Panc1 (cell line): ENCODE results near the gene MYB. TPM values are rescaled to one million over a fixed set of nuclear protein-coding genes. Genes with fewer than 3 reads are reported as not detected.

Source experiments
- ATAC-seq: fragments of 200-7000 bp; cut with Tn5 transposase; 2 replicates; pipeline ENCODE4 v1.9.1; 2020; ENCODE audit warnings: mild to moderate bottlenecking, moderate library complexity
- BruUV-seq: library from RNA; stranded (reverse); fragments of 400-500 nt; replicated peaks from 2 replicates; lab custom pipeline; 2021; lab: Mats Ljungman, UMichigan
- CTCF ChIA-PET: fragments of 300-600 bp; sonication (Branson Sonifier 250); formaldehyde crosslinking; loops from one replicate; lab custom pipeline; 2022; ENCODE audit warnings: antibody characterized with exemption; lab: Charles Lee
- POLR2A ChIA-PET: fragments of 300-600 bp; sonication (Branson Sonifier 250); formaldehyde crosslinking; loops from one replicate; lab custom pipeline; 2022; ENCODE audit warnings: antibody characterized with exemption; lab: Charles Lee
- DNase-seq: peaks from one replicate; pipeline ENCODE4 v3.0.0-alpha.2; 2010; ENCODE audit warnings: low read depth, low spot score
- H3K27ac ChIP-seq: 2 replicates; pipeline ENCODE4 v1.5.1; 2011; ENCODE audit warnings: mild to moderate bottlenecking, low read length, inconsistent platforms
- H3K27me3 ChIP-seq: fragments of 200-500 bp; sonication (Bioruptor generic); 2 replicates; pipeline ENCODE4 v1.6.0; 2014; ENCODE audit warnings: low read length, inconsistent platforms; ENCODE audit not compliant: control insufficient read depth, insufficient read depth
- H3K36me3 ChIP-seq: fragments of 200-500 bp; sonication (Bioruptor generic); 2 replicates; pipeline ENCODE4 v1.5.1; 2014; ENCODE audit warnings: inconsistent platforms, mild to moderate bottlenecking, low read length, moderate library complexity; ENCODE audit not compliant: control insufficient read depth, insufficient read depth
- H3K4me1 ChIP-seq: 2 replicates; pipeline ENCODE4 v1.5.1; 2011; ENCODE audit warnings: inconsistent platforms, mild to moderate bottlenecking, low read length, moderate library complexity; ENCODE audit not compliant: control insufficient read depth, insufficient read depth
- H3K4me3 ChIP-seq, 2 experiments: 2 replicates each; pipeline ENCODE4 v1.5.1; 2011 to 2012; ENCODE audit warnings: low read depth in 2 of 2, low read length in 2 of 2, mild to moderate bottlenecking in 2 of 2, inconsistent platforms in 1 of 2, moderate library complexity in 1 of 2
- H3K9me3 ChIP-seq: fragments of 200-500 bp; sonication (Bioruptor generic); 2 replicates; pipeline ENCODE4 v1.5.1; 2014; ENCODE audit warnings: low read depth, mild to moderate bottlenecking, inconsistent platforms, low read length, moderate library complexity; ENCODE audit not compliant: control insufficient read depth, insufficient read depth
- POLR2AphosphoS5 ChIP-seq: IDR thresholded peaks from 2 replicates; pipeline ENCODE4 v1.6.1; 2012; ENCODE audit warnings: mild to moderate bottlenecking, low read depth, low read length, moderate library complexity
- SIN3A ChIP-seq: IDR thresholded peaks from 2 replicates; pipeline ENCODE4 v1.6.1; 2012; ENCODE audit warnings: low read depth, mild to moderate bottlenecking, low read length, moderate library complexity, borderline replicate concordance; ENCODE audit not compliant: insufficient read depth
- TCF7L2 ChIP-seq: IDR thresholded peaks from 2 replicates; pipeline ENCODE4 v1.6.1; 2011; ENCODE audit warnings: mild to moderate bottlenecking, low read depth, low read length, inconsistent platforms
- in situ Hi-C: cut with HindIII; loops from 2 replicates; pipeline ENCODE4 v1.10.0; 2016; ENCODE audit warnings: low sequenced_read_pairs, low pct_unique_long_range_greater_than_20kb
- intact Hi-C: fragments of 100-400 bp; cut with micrococcal nuclease; formaldehyde crosslinking; loops from one replicate; pipeline ENCODE4 v1.10.0; 2022; ENCODE audit not compliant: unreplicated experiment
- total RNA-seq: library from RNA; stranded (reverse); gene quantifications from one replicate; pipeline ENCODE4 v1.2.1, GENCODE V29; 2021; ENCODE audit not compliant: unreplicated experiment
- TF ChIP-seq, protein P1 (sequence below): fragments of 450-650 bp; IDR thresholded peaks from 2 replicates; pipeline ENCODE4 v1.5.1; 2017; ENCODE audit warnings: mild to moderate bottlenecking
- TF ChIP-seq, protein P2 (sequence below), 2 experiments: IDR thresholded peaks; 2 replicates each; pipeline ENCODE4 v1.6.1; 2011 to 2012; ENCODE audit warnings: low read depth in 2 of 2, control low read depth in 1 of 2, low read length in 1 of 2, mild to moderate bottlenecking in 1 of 2, moderate library complexity in 1 of 2; ENCODE audit not compliant: insufficient read depth in 1 of 2

MYB gene
- total RNA-seq, 1 experiment from 2014 or later: 1.3 TPM

DNA sequence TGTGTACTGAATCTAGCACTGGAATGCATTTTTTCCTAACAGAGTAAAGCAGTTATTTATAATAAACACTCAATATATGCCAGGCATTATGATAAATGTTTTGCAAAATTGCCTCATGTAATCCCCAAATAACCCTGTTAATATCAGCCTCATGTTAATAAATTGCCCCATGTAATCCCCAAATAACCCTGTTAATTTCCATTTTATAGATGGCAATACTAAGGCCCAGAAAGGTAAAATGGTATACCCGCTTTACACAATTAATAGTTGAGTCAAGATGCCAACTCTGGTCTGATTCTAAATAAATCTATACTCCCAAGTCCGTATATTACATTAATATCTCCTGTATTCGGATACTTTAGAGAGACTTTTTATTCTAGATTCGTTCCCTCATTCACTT lies 6.3 kb downstream of the MYB start:
- no peak overlapping the region for H3K27ac ChIP-seq
- POLR2A ChIA-PET: no interaction called here
- ATAC-seq (no peak), DNase-seq (no peak)
- peaks cover 3% of the 10 kb centered on the region; the same call in 1 of the 2 replicates for H3K4me1 ChIP-seq
- intact Hi-C loops (loop anchor here (10.0 kb wide), 1 partner anchor 133 kb away; the partner anchor contains the start of gene HBS1L), in situ Hi-C loops (no loop called here)
- TF ChIP-seq, protein P1, sequence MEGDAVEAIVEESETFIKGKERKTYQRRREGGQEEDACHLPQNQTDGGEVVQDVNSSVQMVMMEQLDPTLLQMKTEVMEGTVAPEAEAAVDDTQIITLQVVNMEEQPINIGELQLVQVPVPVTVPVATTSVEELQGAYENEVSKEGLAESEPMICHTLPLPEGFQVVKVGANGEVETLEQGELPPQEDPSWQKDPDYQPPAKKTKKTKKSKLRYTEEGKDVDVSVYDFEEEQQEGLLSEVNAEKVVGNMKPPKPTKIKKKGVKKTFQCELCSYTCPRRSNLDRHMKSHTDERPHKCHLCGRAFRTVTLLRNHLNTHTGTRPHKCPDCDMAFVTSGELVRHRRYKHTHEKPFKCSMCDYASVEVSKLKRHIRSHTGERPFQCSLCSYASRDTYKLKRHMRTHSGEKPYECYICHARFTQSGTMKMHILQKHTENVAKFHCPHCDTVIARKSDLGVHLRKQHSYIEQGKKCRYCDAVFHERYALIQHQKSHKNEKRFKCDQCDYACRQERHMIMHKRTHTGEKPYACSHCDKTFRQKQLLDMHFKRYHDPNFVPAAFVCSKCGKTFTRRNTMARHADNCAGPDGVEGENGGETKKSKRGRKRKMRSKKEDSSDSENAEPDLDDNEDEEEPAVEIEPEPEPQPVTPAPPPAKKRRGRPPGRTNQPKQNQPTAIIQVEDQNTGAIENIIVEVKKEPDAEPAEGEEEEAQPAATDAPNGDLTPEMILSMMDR: no peak
- peaks cover 27% of the 10 kb centered on the region for H3K27me3 ChIP-seq
- CTCF ChIA-PET: no interaction called here
- no peaks in the 10 kb centered on the region for H3K36me3 ChIP-seq
- no TSS peak for BruUV-seq
- no peak overlapping the region for H3K4me3 ChIP-seq
- no peaks in the 10 kb centered on the region for H3K9me3 ChIP-seq

DNA sequence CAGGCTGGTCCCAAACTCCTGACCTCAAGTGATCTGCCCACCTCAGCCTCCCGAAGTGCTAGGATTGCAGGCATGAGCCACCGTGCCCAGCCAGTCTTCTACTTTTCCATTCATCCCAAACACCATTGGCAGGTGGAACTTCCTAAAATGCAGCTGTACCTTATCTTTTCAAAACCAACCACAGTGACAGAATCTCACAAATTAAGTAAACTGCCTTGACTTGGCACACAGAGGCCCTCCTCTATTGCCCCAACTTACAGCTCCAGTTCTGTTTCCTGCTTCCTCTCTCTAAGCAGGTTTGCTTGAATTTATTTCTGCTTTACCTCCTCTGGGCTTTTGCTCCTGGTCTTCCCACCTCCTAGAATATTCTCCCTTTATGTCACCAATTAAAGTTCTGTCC lies 7.6 kb downstream of the MYB start:
- no peak overlapping the region for H3K4me3 ChIP-seq
- in situ Hi-C loops: no loop called here
- ATAC-seq (no peak), DNase-seq (no peak)
- H3K4me1 ChIP-seq: no peaks in the 10 kb centered on the region; the same call in 1 of the 2 replicates
- intact Hi-C loops: loop anchor here (10.0 kb wide), 1 partner anchor 134 kb away; the partner anchor contains the start of gene HBS1L
- POLR2A ChIA-PET: interaction anchor here (0.6 kb wide), 1 partner anchor 60 kb away, joined by 9 read pairs; no protein-coding TSS in a partner anchor
- H3K9me3 ChIP-seq: no peaks in the 10 kb centered on the region
- no peaks in the 10 kb centered on the region for H3K36me3 ChIP-seq
- no peak overlapping the region for H3K27ac ChIP-seq
- TF ChIP-seq TCF7L2 (no peak), POLR2AphosphoS5 (no peak), SIN3A (no peak)
- TF ChIP-seq, protein P2, sequence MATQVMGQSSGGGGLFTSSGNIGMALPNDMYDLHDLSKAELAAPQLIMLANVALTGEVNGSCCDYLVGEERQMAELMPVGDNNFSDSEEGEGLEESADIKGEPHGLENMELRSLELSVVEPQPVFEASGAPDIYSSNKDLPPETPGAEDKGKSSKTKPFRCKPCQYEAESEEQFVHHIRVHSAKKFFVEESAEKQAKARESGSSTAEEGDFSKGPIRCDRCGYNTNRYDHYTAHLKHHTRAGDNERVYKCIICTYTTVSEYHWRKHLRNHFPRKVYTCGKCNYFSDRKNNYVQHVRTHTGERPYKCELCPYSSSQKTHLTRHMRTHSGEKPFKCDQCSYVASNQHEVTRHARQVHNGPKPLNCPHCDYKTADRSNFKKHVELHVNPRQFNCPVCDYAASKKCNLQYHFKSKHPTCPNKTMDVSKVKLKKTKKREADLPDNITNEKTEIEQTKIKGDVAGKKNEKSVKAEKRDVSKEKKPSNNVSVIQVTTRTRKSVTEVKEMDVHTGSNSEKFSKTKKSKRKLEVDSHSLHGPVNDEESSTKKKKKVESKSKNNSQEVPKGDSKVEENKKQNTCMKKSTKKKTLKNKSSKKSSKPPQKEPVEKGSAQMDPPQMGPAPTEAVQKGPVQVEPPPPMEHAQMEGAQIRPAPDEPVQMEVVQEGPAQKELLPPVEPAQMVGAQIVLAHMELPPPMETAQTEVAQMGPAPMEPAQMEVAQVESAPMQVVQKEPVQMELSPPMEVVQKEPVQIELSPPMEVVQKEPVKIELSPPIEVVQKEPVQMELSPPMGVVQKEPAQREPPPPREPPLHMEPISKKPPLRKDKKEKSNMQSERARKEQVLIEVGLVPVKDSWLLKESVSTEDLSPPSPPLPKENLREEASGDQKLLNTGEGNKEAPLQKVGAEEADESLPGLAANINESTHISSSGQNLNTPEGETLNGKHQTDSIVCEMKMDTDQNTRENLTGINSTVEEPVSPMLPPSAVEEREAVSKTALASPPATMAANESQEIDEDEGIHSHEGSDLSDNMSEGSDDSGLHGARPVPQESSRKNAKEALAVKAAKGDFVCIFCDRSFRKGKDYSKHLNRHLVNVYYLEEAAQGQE (IDR thresholded peaks at IDR 0.05; ENCODE audit: insufficient read depth in 1 of 2, low read depth in 2 of 2, low read length in 1 of 2): no peak
- TF ChIP-seq, protein P1: no peak
- peaks cover 20% of the 10 kb centered on the region for H3K27me3 ChIP-seq
- BruUV-seq: no TSS peak
- CTCF ChIA-PET: no interaction called here
